Psoas muscle (tissue), 8 donors: ENCODE measurements around the gene SLC12A8. TPM values are rescaled to one million over a fixed set of nuclear protein-coding genes. Genes with fewer than 3 reads are reported as not detected.

ENCODE experiments used
- ATAC-seq, 4 donors: fragments of 200-7000 bp; cut with Tn5 transposase; one replicate each; pipeline ENCODE4 v1.9.1; 2020; ENCODE audit warnings: moderate library complexity in 3 of 4, mild to moderate bottlenecking in 2 of 4
- DNase-seq, 2 donors: peaks; one replicate each; pipeline ENCODE4 v3.0.0-alpha.2; 2020
- H3K27ac ChIP-seq: fragments of 200-600 bp; one replicate; pipeline ENCODE4 v1.8.0; 2022
- H3K27me3 ChIP-seq, 3 donors: fragments of 200-600 bp in 1 of 3; one replicate each; pipeline versions ENCODE4 v1.6.1 to v1.8.0; 2013 to 2022; ENCODE audit warnings: low read length in 2 of 3, mild to moderate bottlenecking in 2 of 3, moderate library complexity in 1 of 3; ENCODE audit not compliant: insufficient read depth in 3 of 3
- H3K36me3 ChIP-seq, 2 donors: fragments of 200-600 bp in 1 of 2; one replicate each; pipeline versions ENCODE4 v1.6.1 to v1.8.0; 2013 to 2022; ENCODE audit warnings: low read depth in 1 of 2, mild to moderate bottlenecking in 1 of 2, moderate library complexity in 1 of 2; ENCODE audit not compliant: insufficient read depth in 1 of 2
- H3K4me1 ChIP-seq: fragments of 200-600 bp; one replicate; pipeline ENCODE4 v1.8.0; 2022
- H3K4me3 ChIP-seq: fragments of 200-600 bp; one replicate; pipeline ENCODE4 v1.8.0; 2022; ENCODE audit warnings: mild to moderate bottlenecking
- H3K9me3 ChIP-seq: fragments of 200-600 bp; one replicate; pipeline ENCODE4 v1.8.0; 2022
- WGBS, 3 donors: extraction: QIAGEN DNeasy Blood & Tissue Kit; methylation state at CpG; one replicate each; pipeline versions ENCODE4 v1.1.6 to v1.1.7; 2013; 5-methylcytosine and 5-hydroxymethylcytosine counted together
- intact Hi-C, 2 donors: fragments of 100-400 bp; cut with DNase I; formaldehyde crosslinking; loops; one replicate each; pipeline versions ENCODE4 v1.11.0 to v1.14.2; 2022
- polyA plus RNA-seq, 3 donors: library from polyadenylated mRNA; stranded (reverse); fragments of 200-250 nt; gene quantifications; one replicate each; pipeline ENCODE4 v1.2.3, GENCODE V29; 2013
- total RNA-seq, 4 donors: library from RNA; stranded (reverse); fragmentation: NEBNext Ultra II Directional in 2 of 4; extraction: Animal tissue kit (Norgen Biotek cat#: 25700) in 2 of 4; gene quantifications; one replicate each; pipeline versions ENCODE4 v1.2.1 to v1.2.4, GENCODE V29; 2021 to 2023
- TF ChIP-seq, protein P1 (sequence below): fragments of 200-600 bp; IDR thresholded peaks from one replicate; pipeline ENCODE4 v1.8.0; 2022; ENCODE audit warnings: antibody characterized with exemption
- donor health status: healthy with polysubstance abuse.
- donor health status: DM: no; HTN: no; CAD: no; lungs with moderate emphysema.
- donor health status: Bipolar disorder and iron deficiency.
- donor health status: healthy.
- donor health status: DM: yes; HTN: yes; CAD: no.
- donor health status: DM: no; HTN: no; CAD: no.
- donor health status: DM: no; HTN: no; CAD: no.
- donor health status: DM: yes; HTN: yes; CAD: no.

SLC12A8 gene
- total and polyA plus RNA-seq, 7 donors = 0.06 to 0.93 (median 0.33) TPM; not detected in 1

DNA sequence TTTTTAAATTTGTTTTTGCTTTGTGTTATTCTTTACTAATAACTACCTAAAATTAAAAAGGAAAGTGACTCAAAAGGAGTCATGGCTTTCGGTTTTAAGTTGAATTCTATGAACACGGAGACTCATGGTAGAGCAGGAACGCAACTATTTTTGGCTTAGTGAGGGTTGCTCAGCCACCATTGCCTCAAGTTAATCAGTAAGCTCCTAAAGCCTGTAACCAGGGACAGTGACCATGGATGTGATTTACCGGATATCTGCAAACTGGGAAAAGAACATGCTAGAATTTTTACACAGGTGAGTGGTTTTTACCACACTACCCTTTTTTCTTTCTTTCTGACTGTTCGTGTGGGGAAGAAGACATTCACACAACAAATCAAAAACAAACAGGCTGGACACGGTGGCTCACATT lies 11.8 kb downstream of the SLC12A8 start:
- no peaks in the 10 kb centered on the region for H3K27me3 ChIP-seq
- H3K4me3 ChIP-seq = no peak overlapping the region
- no peak for ATAC-seq
- 84 to 89% (median 87%) methylated on average over 6 of the region's 6 CpGs for WGBS, 3 donors
- peaks cover 4% of the 10 kb centered on the region for H3K9me3 ChIP-seq
- intact Hi-C loops = no loop called here
- TF ChIP-seq, protein P1, sequence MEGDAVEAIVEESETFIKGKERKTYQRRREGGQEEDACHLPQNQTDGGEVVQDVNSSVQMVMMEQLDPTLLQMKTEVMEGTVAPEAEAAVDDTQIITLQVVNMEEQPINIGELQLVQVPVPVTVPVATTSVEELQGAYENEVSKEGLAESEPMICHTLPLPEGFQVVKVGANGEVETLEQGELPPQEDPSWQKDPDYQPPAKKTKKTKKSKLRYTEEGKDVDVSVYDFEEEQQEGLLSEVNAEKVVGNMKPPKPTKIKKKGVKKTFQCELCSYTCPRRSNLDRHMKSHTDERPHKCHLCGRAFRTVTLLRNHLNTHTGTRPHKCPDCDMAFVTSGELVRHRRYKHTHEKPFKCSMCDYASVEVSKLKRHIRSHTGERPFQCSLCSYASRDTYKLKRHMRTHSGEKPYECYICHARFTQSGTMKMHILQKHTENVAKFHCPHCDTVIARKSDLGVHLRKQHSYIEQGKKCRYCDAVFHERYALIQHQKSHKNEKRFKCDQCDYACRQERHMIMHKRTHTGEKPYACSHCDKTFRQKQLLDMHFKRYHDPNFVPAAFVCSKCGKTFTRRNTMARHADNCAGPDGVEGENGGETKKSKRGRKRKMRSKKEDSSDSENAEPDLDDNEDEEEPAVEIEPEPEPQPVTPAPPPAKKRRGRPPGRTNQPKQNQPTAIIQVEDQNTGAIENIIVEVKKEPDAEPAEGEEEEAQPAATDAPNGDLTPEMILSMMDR = no peak
- H3K4me1 ChIP-seq = no peaks in the 10 kb centered on the region
- H3K36me3 ChIP-seq = no peaks in the 10 kb centered on the region
- no peak for DNase-seq
- no peak overlapping the region for H3K27ac ChIP-seq

DNA sequence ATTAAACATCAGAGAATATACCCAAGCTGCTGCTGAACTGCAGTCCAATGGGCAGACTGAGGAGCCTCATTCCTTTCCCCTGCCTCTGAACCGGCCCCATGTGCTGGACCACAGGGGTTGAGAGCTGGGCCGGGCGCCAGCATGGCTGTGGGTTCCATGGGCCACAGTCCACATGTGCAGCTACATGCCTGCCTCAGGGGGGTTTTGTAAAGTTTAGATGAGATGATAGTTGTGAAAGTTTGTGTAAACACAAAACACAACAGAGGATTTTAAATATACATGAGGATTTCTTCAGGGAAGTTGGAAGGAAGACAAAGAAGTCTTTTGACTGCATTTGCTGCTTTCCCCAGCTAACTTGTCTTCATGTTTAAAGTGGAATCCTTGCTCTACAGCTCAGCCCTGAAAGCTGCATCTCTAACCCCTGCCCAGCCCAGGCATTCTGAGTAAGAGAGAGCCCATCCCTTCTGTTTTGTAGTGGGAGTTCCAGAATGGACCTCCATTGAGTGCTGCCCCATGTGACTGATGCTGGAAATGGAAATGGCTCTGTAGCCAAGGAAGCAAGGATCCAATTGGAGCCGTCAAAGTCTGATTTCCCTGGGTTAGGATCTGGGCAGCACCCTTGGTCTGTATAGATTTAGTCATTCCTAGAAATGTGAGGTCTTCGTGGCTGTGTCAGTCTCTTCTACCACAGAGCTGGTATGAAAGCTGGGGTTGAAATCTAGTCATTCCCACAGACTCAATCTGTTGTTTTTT lies 17.5 kb downstream of the SLC12A8 start:
- H3K4me3 ChIP-seq = no peak overlapping the region
- DNase-seq (no peak), ATAC-seq (no peak)
- WGBS, 3 donors = 74 to 79% (median 74%) methylated on average over 5 of the region's 5 CpGs
- H3K27ac ChIP-seq = no peak overlapping the region
- no peaks in the 10 kb centered on the region for H3K27me3 ChIP-seq
- intact Hi-C loops = no loop called here
- H3K4me1 ChIP-seq = no peaks in the 10 kb centered on the region
- no peaks in the 10 kb centered on the region for H3K9me3 ChIP-seq
- H3K36me3 ChIP-seq = no peaks in the 10 kb centered on the region
- TF ChIP-seq, protein P1 = no peak

DNA sequence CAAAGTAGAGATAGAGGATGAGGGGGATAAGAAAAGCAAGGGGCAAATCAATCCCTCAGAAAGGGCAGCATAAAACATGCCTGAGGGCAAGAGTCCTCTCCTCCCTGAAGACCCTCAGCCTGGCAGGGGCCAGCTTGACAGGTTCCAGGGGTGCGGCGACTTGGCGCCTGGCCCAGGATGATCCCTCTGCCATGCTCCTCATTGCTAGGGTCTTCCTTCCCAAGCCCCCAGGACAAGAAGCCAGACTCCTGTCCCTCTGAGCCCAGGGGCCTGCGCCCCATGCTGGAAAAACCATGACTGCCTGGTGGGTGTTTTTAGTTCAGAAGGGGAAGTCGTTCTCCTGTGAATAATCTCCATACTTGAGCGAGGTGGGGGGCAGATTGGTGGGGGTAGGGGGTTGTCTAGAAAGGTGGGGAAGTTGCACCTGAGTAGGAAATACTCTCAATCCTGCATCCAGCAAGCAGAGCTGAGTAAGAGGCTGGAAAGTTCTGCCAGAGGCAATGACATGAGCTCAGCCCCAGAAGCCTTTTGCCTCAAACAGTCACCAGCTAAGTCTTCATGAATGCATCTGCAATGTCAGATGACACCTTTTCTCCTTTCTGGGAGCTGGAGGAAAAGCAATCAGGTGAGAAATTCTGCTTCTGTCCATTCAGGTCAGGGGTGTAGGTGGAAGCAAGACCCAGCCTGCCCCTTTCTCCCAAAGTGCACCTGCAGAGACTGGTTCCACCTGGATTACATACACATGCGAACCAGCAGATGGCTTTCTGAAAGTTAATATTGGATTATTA lies 18.3 kb downstream of the SLC12A8 start:
- no peaks in the 10 kb centered on the region for H3K4me1 ChIP-seq
- ATAC-seq (no peak), DNase-seq (no peak)
- intact Hi-C loops = no loop called here
- H3K27me3 ChIP-seq = no peaks in the 10 kb centered on the region
- no peak overlapping the region for H3K4me3 ChIP-seq
- H3K36me3 ChIP-seq = no peaks in the 10 kb centered on the region
- H3K9me3 ChIP-seq = no peaks in the 10 kb centered on the region
- TF ChIP-seq, protein P1 = no peak
- WGBS, 3 donors = 89 to 94% (median 94%) methylated on average over 7 of the region's 7 CpGs
- H3K27ac ChIP-seq = no peak overlapping the region

DNA sequence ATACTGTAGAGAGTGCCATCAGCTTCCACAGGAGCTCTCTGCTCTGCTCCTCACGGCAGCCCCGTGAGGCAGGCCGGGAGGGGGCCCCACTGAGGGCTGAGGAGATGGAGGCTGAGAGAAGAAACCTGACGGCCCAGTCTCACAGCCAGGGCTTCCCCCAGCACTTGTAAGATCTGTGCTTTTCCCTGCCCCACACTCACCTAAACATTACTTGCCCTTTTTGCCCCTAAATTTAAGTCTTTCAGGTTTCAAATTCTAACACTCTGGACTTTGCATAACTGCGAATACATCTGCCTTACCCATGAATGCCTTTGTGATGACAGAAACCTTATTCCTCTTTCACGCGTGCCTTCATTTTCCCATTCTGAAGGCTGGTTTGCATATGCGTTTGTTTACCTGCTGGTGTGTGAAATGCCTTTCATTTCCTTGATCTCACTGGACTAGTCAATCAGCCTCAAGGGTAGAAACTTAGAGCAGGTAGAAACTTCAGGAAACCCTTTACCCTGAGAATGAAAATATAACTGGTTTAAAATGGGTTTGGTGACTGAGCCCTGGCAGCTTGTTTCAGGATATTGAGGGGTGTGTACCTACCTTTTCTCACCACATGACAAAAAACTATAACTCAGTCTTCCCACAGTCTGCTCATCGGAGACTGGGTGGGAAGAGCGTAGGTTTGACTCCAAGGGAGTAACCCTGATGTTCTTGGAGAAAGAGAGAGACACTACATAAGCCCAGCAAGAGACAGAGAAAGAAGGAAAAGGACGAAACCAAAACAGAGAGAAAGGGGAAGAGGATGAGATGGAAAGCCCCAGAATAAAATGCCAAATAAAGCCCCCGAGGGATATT lies 20.1 kb downstream of the SLC12A8 start:
- Histone ChIP-seq H3K27me3 (no peaks in the 10 kb centered on the region), H3K4me1 (no peaks in the 10 kb centered on the region), H3K4me3 (no peak overlapping the region), H3K36me3 (no peaks in the 10 kb centered on the region), H3K9me3 (no peaks in the 10 kb centered on the region), H3K27ac (no peak overlapping the region)
- no peak for ATAC-seq
- DNase-seq = no peak
- 71 to 78% (median 76%) methylated on average over 12 of the region's 12 CpGs for WGBS, 3 donors
- intact Hi-C loops = no loop called here
- TF ChIP-seq, protein P1 = no peak
